Caki2 (cell line): ENCODE measurements around the gene RANBP10. TPM values are rescaled to one million over a fixed set of nuclear protein-coding genes. Genes with fewer than 3 reads are reported as not detected.

Experiments used
- DNase-seq: peaks from one replicate; pipeline ENCODE4 v3.0.0-alpha.2; 2015; ENCODE audit warnings: low read depth
- in situ Hi-C: cut with HindIII; loops from 2 replicates; pipeline ENCODE4 v1.10.0; 2016; ENCODE audit warnings: low sequenced_read_pairs, low pct_unique_long_range_greater_than_20kb, mixed read lengths
- total RNA-seq: library from RNA; depleted of rRNA; stranded (reverse); fragments of >200 nt; shearing (Covaris generic); gene quantifications from 2 replicates; pipeline ENCODE4 v1.2.3, GENCODE V29; 2014; ENCODE audit warnings: low replicate concordance

Gene RANBP10
- total RNA-seq, 1 experiment from 2014 or later = 3.7 TPM

DNA sequence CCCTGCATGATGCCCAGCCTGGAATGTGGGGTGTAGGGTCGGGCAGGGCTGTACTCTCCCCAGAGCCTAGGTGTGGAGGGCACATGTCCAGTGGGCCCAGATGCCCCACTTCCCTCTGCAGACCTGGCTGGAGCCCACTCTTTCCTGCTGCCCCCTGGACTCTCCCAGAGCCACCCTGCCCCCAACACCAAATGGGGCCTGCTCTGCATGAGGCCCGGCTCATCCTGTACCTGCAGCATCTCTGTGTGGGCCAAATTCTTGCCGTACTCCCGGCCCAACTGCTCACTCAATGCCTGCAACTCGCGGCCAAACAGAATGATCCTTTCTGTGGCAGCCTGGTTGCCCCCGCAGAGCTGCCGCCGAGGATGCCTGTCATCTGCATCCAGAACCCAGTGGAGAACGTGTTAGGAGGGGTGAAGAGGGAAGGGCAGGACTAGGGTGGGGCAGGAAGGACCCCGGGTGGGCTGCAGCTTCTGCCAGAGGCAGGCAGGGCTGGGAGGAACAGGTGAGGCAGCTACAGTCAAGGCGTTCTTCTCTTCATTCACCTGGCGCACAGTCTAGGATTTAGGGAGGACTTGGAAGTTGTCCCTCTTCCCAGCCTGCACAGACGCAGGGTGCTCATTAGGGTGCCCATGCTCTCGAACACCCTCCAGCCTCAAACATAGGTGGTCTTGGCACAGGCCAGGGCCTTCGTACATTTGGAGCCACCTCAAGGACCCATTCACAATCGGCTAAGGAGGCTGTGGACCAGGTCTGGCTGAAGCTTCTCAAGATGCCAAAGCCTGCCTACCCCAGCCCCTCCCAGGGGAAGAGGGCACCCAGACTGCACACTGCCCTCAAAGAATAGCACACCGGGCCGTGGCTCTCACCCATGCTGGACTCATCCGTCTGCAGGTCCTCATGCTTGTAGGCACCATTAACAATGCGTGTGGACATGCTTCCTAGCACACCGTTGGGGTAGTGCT, 78.6 kb downstream of the RANBP10 start:
- in situ Hi-C loops = no loop called here
- DNase-seq = no peak

DNA sequence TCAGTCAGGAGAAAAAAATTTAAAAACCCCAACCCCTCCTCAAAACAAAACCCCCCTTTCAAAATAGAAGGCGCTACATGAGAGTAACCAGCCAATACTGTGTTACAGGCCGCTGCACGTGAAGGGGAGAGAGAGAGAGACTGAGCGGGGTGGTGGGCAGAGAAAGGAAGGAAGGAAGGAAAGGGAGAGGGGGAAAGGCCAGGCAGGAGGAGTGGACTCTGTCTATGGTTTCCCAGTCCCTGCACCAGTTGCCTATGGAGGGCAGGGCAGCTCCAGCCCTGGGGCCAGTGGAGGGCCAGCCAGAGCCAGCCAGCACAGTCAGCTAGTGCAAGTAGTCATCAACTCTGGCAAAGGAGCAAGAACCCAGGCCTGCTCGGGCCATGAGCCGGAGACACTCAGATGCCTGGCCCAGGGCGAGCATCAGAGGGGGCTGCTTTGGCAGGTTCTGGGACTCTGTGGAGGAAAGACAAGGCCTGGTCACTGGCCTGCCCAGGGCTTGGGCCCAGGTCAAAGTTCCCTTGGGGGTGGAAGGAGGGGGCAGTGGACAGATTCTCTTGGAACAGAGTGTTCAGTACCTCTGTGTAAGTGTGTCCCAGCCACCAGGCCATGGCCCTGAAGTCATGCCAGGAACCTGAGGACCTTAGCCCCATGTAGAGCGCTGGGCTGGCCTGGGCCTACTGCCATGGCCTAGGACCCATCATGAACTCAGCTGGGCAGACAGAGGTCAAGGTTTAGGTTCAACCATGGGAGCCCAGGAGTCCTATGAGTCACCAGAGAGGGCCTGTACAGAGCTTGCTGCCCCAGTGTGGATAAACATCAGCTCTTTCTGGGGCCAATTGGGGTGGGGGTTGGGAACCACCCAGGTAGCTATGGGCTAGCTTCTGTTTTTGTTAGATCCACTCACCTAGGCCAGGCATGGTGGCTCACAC, 80.0 kb downstream of the RANBP10 start:
- in situ Hi-C loops = no loop called here
- no peak for DNase-seq

DNA sequence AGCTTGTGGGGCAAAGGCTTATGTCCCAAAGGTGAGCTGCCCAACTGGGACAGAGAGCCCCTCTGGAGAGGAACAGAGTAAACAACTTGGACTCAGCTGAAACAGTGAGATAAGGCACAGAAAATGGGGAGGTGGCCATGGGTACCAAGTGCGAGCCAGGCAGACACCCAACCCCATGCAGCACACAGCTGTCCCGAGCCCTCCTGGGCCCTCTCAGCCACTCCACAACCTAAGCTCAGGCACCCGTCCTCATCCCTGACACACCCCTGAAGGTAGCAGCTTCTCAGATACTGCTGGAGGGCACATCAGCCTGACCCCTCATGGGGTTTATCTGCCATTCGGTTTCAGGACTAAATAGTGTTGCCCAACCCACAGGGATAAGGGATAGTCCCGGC, 82.5 kb downstream of the RANBP10 start:
- DNase-seq = no peak
- in situ Hi-C loops = no loop called here

GRCh38 chr16:67723151-67723910, 83.0 kb downstream of the RANBP10 start:
- in situ Hi-C loops = no loop called here
- DNase-seq = peak; percentile 30

- in situ Hi-C loops = no loop called here
- no peak for DNase-seq
Observed at GRCh38 chr16:67720236-67720635, 86.1 kb downstream of the RANBP10 start.

DNA sequence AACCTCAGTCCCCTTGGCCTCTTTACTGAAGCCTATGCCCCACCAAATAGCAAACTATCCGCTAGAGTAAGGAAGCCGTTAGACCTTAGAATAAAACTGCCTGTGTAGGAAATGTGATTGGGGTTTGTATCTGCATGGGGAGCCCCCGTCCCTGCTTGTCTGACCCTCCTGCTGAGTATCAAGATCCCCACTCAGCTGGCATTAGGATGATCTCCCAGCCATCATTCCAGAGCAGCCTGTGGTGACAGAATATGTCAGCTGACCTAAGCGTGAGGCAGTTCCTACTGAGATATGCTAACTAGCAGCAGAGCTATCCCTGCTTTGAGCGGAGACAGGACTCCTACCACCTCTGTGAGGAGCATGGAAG, 86.6 kb downstream of the RANBP10 start:
- DNase-seq = peak; percentile 24
- in situ Hi-C loops = no loop called here

- in situ Hi-C loops = no loop called here
- DNase-seq = peak; percentile 88
Observed at GRCh38 chr16:67719048-67719777, 87.1 kb downstream of the RANBP10 start, which contains the start of gene GFOD2. TSS of gene GFOD2 (minus strand) at chr16:67719316. CDS start at chr16:67685715, 33,601 bp downstream.

GRCh38 chr16:67718668-67719047, 87.7 kb downstream of the RANBP10 start:
- in situ Hi-C loops = no loop called here
- DNase-seq = no peak

GRCh38 chr16:67716097-67716496, 90.3 kb downstream of the RANBP10 start:
- no peak for DNase-seq
- in situ Hi-C loops = no loop called here

DNA sequence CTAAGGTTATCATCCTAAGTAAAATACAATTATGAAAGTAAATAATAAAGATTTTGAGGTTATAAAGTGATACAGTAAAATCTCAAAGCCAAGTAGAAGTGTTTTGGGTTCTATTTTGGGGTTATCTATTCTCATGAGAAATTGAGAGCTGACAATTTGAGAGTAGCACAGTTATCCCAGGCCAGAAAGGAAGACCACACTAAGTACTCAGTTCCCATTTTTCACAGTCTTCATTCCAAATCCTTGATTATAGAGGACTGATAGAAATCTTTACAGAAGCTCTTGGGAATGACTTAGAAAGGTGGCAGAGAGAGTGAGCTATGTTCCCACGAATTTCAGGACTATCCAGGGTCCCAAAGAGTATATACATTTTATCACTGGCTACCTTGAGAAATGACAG, 91.8 kb downstream of the RANBP10 start:
- in situ Hi-C loops = no loop called here

DNA sequence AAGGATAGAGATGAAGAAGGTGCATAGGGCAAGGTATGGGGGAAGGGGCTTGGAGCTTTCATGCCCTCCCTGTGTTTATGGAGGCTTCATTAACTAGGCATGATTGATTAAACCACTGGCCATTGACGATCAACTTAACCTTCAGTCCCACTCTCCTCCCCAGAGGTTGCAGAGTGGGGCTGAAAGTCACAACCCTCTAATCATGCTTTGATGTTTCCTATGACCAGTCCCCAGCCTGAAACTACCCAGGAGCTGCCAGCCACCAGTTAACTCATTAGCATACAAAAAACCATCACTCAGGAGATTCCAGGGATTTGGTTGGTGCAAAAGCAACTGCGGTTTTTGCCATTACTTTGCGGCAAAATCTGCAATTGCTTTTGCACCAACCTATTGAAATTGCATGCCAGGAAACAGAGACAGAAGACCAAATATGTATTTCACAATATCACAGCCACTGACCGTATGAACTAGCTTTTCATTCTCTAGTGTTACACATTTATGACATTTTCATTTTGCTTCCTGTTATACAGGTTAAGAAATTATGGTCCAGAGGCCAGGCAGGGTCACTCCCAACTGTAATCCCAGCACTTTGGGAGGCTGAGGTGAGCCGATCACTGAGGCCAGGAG, 92.6 kb downstream of the RANBP10 start:
- in situ Hi-C loops = no loop called here
- DNase-seq = no peak

More for the DNA sequence above, 91.8 kb downstream of the RANBP10 start:
- no peak for DNase-seq

- no peak for DNase-seq
- in situ Hi-C loops = no loop called here
Observed at GRCh38 chr16:67710607-67711006, 95.8 kb downstream of the RANBP10 start.

- no peak for DNase-seq
- in situ Hi-C loops = no loop called here
Observed at GRCh38 chr16:67709050-67709449, 97.3 kb downstream of the RANBP10 start.

DNA sequence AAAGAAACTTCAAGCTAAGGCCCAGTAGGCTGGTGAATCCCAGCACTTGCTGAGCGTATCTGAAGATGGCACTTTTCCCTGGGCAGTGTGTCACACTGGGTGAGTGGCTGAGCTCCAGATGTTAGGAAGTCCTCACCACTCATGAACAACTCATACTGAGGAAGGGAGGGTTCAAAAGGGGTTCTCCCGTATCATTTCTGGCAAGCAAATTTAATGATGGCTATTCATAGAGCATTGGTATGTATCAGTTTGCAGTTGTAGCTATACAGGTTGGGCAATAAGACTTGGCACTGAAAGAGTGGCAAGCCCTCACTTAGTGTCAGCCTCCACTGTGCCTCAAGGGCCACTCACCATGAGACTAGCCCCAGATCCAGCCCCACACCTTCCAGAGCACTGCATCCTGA, 98.0 kb downstream of the RANBP10 start:
- in situ Hi-C loops = no loop called here
- DNase-seq = no peak

- DNase-seq = no peak
- in situ Hi-C loops = no loop called here
Observed at GRCh38 chr16:67707790-67708189, 98.6 kb downstream of the RANBP10 start.

DNA sequence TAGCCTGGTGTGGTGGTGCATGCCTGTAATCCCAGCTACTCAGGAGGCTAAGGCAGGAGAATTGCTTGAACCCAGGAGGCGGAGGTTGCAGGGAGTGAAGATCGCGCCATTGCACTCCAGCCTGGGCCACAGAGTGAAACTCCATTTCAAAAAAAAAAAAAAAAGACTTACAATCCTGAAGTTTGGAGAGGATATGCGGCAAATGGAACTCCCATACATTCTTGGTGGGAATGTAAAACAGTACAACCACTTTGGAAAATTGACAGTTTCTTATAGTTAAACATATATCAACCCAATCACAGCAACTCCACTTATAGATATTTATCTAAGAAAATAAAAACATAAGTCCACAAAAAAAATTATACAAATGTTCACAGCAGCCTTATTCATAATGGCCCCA, 99.2 kb downstream of the RANBP10 start:
- in situ Hi-C loops = no loop called here
- DNase-seq = no peak

GRCh38 chr16:67704110-67704509, 102.2 kb downstream of the RANBP10 start:
- in situ Hi-C loops = no loop called here
- no peak for DNase-seq
